Measurements from ENCODE around the gene SLC4A8.

DNA sequence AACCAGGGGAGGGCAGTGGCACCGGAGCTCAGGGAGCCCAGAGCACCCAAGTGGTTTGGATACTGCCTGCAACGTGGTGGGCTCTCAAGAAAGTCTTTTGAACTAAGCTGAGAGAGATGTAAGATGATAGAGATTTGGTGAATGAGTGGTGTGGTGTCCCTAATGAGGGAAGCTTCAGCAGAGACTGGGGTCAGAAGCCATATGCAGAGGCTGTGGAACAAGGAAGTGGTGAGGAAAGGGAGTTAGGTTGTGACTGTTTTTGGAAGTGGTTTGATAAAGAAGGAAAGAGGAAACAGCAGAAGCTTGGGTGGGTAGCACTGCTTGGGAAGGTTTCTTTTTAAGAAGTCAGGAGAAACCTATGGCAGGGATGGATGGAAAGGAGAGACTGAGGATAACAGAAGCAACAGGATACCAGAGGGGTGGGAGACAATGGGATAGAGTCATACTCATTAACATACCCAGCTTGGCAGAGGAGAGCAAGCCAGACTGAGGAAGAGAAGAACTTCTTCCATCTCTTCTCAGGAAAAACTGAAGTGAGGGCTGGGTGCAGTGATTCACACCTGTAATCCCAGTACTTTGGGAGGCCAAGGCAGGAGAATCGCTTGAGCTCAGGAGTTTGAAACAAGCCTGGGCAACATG is 24.1 kb downstream of the SLC4A8 start:
- no peak for TF ChIP-seq EP300 (IDR thresholded peaks at IDR 0.05)
- TF ChIP-seq, protein P1, sequence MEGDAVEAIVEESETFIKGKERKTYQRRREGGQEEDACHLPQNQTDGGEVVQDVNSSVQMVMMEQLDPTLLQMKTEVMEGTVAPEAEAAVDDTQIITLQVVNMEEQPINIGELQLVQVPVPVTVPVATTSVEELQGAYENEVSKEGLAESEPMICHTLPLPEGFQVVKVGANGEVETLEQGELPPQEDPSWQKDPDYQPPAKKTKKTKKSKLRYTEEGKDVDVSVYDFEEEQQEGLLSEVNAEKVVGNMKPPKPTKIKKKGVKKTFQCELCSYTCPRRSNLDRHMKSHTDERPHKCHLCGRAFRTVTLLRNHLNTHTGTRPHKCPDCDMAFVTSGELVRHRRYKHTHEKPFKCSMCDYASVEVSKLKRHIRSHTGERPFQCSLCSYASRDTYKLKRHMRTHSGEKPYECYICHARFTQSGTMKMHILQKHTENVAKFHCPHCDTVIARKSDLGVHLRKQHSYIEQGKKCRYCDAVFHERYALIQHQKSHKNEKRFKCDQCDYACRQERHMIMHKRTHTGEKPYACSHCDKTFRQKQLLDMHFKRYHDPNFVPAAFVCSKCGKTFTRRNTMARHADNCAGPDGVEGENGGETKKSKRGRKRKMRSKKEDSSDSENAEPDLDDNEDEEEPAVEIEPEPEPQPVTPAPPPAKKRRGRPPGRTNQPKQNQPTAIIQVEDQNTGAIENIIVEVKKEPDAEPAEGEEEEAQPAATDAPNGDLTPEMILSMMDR (IDR thresholded peaks at IDR 0.05), result no peak
